Mesendoderm (in vitro differentiated cells): ENCODE measurements around the gene MBD5. TPM values are rescaled to one million over a fixed set of nuclear protein-coding genes. Genes with fewer than 3 reads are reported as not detected.

Source experiments
- DNase-seq: peaks from one replicate; pipeline ENCODE4 v3.0.0; 2013
- H2AK5ac ChIP-seq: 2 replicates; pipeline ENCODE4 v1.6.1; 2013; ENCODE audit warnings: low read length, inconsistent platforms
- H2BK120ac ChIP-seq: 2 replicates; pipeline ENCODE4 v1.6.1; 2013; ENCODE audit warnings: low read depth, mild to moderate bottlenecking, low read length, moderate library complexity, mixed read lengths
- H2BK15ac ChIP-seq: replicated peaks from 2 replicates; pipeline ENCODE4 v1.6.1; 2013; ENCODE audit warnings: low read depth, mild to moderate bottlenecking, moderate library complexity
- H2BK5ac ChIP-seq: 2 replicates; pipeline ENCODE4 v1.6.1; 2013; ENCODE audit warnings: low read length, inconsistent platforms
- H3K18ac ChIP-seq: 2 replicates; pipeline ENCODE4 v1.6.1; 2013; ENCODE audit warnings: mild to moderate bottlenecking, low read length, mixed read lengths
- H3K23ac ChIP-seq: one replicate; pipeline ENCODE4 v1.6.1; 2013; ENCODE audit warnings: low read length
- H3K27ac ChIP-seq: 2 replicates; pipeline ENCODE4 v1.5.1; 2013; ENCODE audit warnings: low read depth, mild to moderate bottlenecking, inconsistent platforms, low read length, moderate library complexity
- H3K27me3 ChIP-seq: 2 replicates; pipeline ENCODE4 v1.6.1; 2013; ENCODE audit warnings: low read length, control low read depth, mild to moderate bottlenecking, inconsistent platforms; ENCODE audit not compliant: insufficient read depth, poor library complexity
- H3K36me3 ChIP-seq: 2 replicates; pipeline ENCODE4 v1.6.1; 2013; ENCODE audit warnings: low read length, inconsistent platforms; ENCODE audit not compliant: control insufficient read depth, insufficient read depth
- H3K4ac ChIP-seq: one replicate; pipeline ENCODE4 v1.6.1; 2013; ENCODE audit warnings: low read depth, mild to moderate bottlenecking, low read length, moderate library complexity
- H3K4me1 ChIP-seq: 2 replicates; pipeline ENCODE4 v1.6.1; 2013; ENCODE audit warnings: low read depth, low read length, inconsistent platforms; ENCODE audit not compliant: control insufficient read depth
- H3K4me2 ChIP-seq: 2 replicates; pipeline ENCODE4 v1.6.1; 2013; ENCODE audit warnings: low read length
- H3K4me3 ChIP-seq: 2 replicates; pipeline ENCODE4 v1.5.1; 2013; ENCODE audit warnings: mild to moderate bottlenecking, low read length
- H3K56ac ChIP-seq: one replicate; pipeline ENCODE4 v1.6.1; 2013; ENCODE audit warnings: low read length
- H3K79me1 ChIP-seq: 2 replicates; pipeline ENCODE4 v1.6.1; 2013; ENCODE audit warnings: low read length, inconsistent platforms
- H3K79me2 ChIP-seq: 2 replicates; pipeline ENCODE4 v1.6.1; 2013; ENCODE audit warnings: mild to moderate bottlenecking, low read length; ENCODE audit not compliant: control insufficient read depth, insufficient read depth
- H3K9ac ChIP-seq: 2 replicates; pipeline ENCODE4 v1.6.1; 2013; ENCODE audit warnings: low read length, inconsistent platforms
- H4K5ac ChIP-seq: one replicate; pipeline ENCODE4 v1.6.1; 2013; ENCODE audit warnings: low read length
- H4K8ac ChIP-seq: one replicate; pipeline ENCODE4 v1.6.1; 2013; ENCODE audit warnings: low read depth, mild to moderate bottlenecking, control low read depth, low read length, moderate library complexity
- WGBS: extraction: QIAGEN DNeasy Blood & Tissue Kit; methylation state at CpG from one replicate; pipeline ENCODE4 v1.1.7; 2013; ENCODE audit warnings: low lambda C conversion rate, missing lambda C conversion rate; ENCODE audit not compliant: insufficient coverage; ENCODE audit errors: extremely low coverage; 5-methylcytosine and 5-hydroxymethylcytosine counted together
- polyA plus RNA-seq, 2 experiments: library from polyadenylated mRNA; stranded (reverse); fragments of 200-250 nt; gene quantifications; one replicate each; pipeline ENCODE4 v1.2.3, GENCODE V29; 2013

Gene MBD5
- polyA plus RNA-seq (2013, experiment 1 of 2) = 9.6 TPM
- 9.0 TPM for polyA plus RNA-seq (2013, experiment 2 of 2)

DNA sequence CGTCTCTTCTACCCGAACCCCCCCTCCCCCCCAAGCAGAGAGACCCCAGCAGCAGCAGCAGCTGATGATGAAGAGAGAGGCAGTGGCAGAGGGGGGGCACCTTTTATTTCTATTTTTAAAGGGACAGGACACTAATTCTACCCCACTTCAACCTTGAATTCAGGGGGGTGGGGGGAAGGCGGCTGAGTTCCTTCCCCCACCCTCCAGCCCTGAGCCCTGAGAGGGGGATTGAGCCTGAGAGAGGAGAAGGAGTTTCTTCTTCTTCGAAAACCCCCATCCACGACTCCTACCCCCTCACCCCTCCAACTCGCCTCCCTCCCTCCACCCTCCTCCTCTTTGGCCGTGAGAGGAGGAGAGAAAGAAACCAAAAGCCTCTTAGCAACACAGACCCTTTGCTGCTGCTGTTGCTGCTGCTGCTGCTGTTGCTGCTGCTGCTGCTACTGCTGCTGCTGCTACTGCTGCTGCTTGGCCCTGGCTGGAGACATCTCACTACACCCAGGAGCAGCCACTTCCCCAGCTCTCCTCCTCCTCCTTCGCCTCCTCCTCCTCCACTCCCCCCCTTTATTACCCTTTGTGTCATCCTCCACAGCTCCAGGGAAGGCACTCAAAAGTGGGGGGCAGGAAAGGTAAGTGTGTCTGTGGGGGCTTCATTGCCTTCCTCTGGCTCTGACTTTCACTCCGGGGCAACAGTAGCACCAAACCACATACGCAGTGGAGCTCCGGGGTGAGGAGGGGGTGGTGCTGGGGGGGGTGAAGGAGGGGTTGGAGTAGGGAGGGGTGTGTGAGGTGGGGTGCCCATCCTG is at the start of gene MBD5:
Gene MBD5 (plus strand): TSS at position 33 of the 803 bp plus-strand sequence.
- Histone ChIP-seq H4K8ac (no peak within 1 kb of the TSS), H3K36me3 (no peaks in the 10 kb centered on the region)

DNA sequence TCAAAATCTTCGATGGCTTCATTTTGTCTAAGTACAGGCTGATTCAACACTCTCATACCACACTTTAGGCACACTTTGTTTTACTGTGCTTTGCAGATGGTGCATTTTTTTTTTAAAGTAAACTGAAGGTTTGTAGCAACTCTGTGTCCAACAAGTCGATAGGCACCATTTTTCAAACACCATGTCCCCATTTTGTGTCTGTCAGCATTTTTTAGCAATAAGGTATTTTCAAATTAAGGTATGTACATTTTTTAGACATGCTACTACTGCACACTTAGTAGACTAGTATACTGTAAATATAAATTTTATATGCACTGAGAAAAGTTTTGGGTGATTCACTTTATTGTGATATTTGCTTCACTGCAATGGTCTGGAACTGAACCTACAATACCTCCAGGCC is 44.8 kb upstream of the MBD5 start:
- no peak overlapping the region for H3K4me3 ChIP-seq
- H3K27me3 ChIP-seq = no peaks in the 10 kb centered on the region
- DNase-seq = no peak
- no peak overlapping the region for H3K56ac ChIP-seq
- H2BK5ac ChIP-seq = no peak overlapping the region
- WGBS = no CpG with 5 or more reads among the region's 2 CpGs
- H3K23ac ChIP-seq = no peak overlapping the region
- no peak overlapping the region for H2BK15ac ChIP-seq
- H4K5ac ChIP-seq = no peak overlapping the region
- no peaks in the 10 kb centered on the region for H3K4me1 ChIP-seq
- H2BK120ac ChIP-seq = no peak overlapping the region
- peaks cover 13% of the 10 kb centered on the region for H3K79me1 ChIP-seq
- no peak overlapping the region for H3K27ac ChIP-seq
- H4K8ac ChIP-seq = no peak overlapping the region
- H3K79me2 ChIP-seq = peaks cover 16% of the 10 kb centered on the region
- no peak overlapping the region for H2AK5ac ChIP-seq
- H3K4me2 ChIP-seq = no peak overlapping the region
- no peak overlapping the region for H3K4ac ChIP-seq
- H3K18ac ChIP-seq = no peak overlapping the region
- H3K9ac ChIP-seq = no peak overlapping the region
- no peaks in the 10 kb centered on the region for H3K36me3 ChIP-seq

More for the DNA sequence above, at the start of gene MBD5:
- peak; percentile 84 for DNase-seq
- Histone ChIP-seq H4K5ac (no peak within 1 kb of the TSS), H2BK15ac (no peak within 1 kb of the TSS), H3K56ac (peak within 1 kb of the TSS; percentile 97), H3K79me1 (peaks cover 2% of the 10 kb centered on the region), H2BK120ac (no peak within 1 kb of the TSS), H2BK5ac (peak within 1 kb of the TSS; percentile 73), H3K23ac (peak within 1 kb of the TSS; percentile 38), H3K9ac (peak within 1 kb of the TSS; percentile 88), H3K4ac (peak within 1 kb of the TSS; percentile 64), H3K4me1 (no peaks in the 10 kb centered on the region), H3K27me3 (no peaks in the 10 kb centered on the region), H3K27ac (peak within 1 kb of the TSS; percentile 59), H3K79me2 (peaks cover 41% of the 10 kb centered on the region), H3K4me2 (peak within 1 kb of the TSS; percentile 88), H3K4me3 (peak within 1 kb of the TSS; percentile 96), H3K18ac (peak within 1 kb of the TSS; percentile 23), H2AK5ac (no peak within 1 kb of the TSS)
- WGBS = no CpG with 5 or more reads among the region's 11 CpGs

DNA sequence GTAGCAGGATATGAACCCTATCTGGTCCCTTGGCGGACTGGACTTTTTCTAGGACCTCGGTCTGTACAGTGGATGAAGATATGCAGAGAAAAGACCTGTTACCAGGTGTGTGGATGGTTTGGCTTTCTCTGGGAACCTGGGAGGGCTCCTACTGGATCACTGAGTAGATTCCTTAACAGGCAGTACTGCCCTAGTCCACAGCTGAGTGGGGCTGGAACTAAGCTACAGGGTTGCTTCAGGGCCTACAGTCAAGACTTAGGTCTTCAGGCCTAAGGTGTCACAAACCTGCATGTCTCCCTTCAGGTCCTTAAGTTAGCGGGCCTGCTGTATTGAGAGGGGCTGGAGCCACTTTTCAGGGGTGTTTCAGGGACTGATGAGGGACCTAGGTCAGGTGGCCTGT is 43.2 kb upstream of the MBD5 start:
- no peaks in the 10 kb centered on the region for H3K27me3 ChIP-seq
- H2BK120ac ChIP-seq = no peak overlapping the region
- H3K36me3 ChIP-seq = no peaks in the 10 kb centered on the region
- H3K9ac ChIP-seq = no peak overlapping the region
- H3K4ac ChIP-seq = no peak overlapping the region
- DNase-seq = no peak
- H3K23ac ChIP-seq = no peak overlapping the region
- no peak overlapping the region for H2AK5ac ChIP-seq
- WGBS = no CpG with 5 or more reads among the region's 3 CpGs
- H2BK5ac ChIP-seq = no peak overlapping the region
- no peak overlapping the region for H2BK15ac ChIP-seq
- no peak overlapping the region for H3K56ac ChIP-seq
- H4K5ac ChIP-seq = no peak overlapping the region
- H4K8ac ChIP-seq = no peak overlapping the region
- H3K4me2 ChIP-seq = no peak overlapping the region
- no peaks in the 10 kb centered on the region for H3K4me1 ChIP-seq
- no peak overlapping the region for H3K4me3 ChIP-seq
- H3K79me2 ChIP-seq = peaks cover 16% of the 10 kb centered on the region
- H3K18ac ChIP-seq = no peak overlapping the region
- no peak overlapping the region for H3K27ac ChIP-seq
- H3K79me1 ChIP-seq = peaks cover 14% of the 10 kb centered on the region

DNA sequence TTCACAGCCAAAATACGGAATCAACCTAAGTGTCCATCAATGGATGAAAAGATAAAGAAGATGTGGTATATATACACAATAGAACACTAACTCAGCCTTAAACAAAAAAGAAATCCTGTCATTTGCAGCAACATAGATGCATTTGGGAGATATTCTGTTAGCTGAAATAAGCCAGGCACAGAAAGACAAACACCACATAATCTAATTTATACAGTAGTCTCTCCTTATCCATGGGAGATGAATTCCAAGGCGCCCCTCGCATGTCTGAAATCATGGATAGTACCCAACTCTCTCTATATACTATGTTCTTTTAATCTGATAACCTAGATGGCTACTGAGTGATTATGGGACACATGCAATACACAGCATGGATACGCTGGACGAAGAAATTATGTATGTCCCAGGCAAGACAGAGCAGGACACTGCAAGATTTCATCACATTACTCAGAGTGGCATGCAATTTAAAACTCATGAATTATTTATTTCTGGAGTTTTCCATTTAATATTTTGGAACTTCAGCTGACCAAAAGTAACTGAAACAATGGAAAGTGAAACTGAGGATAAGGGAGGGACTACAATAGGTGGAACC is 39.9 kb upstream of the MBD5 start:
- no peak overlapping the region for H2BK15ac ChIP-seq
- no CpG with 5 or more reads among the region's 5 CpGs for WGBS
- no peak overlapping the region for H4K5ac ChIP-seq
- no peak overlapping the region for H3K56ac ChIP-seq
- no peak overlapping the region for H4K8ac ChIP-seq
- H3K9ac ChIP-seq = no peak overlapping the region
- H2BK120ac ChIP-seq = no peak overlapping the region
- H3K23ac ChIP-seq = no peak overlapping the region
- peaks cover 25% of the 10 kb centered on the region for H3K79me2 ChIP-seq
- H3K27me3 ChIP-seq = no peaks in the 10 kb centered on the region
- H3K18ac ChIP-seq = no peak overlapping the region
- no peak overlapping the region for H3K27ac ChIP-seq
- H3K4me3 ChIP-seq = no peak overlapping the region
- no peak overlapping the region for H2AK5ac ChIP-seq
- no peak overlapping the region for H2BK5ac ChIP-seq
- H3K4me2 ChIP-seq = no peak overlapping the region
- H3K4ac ChIP-seq = no peak overlapping the region
- no peaks in the 10 kb centered on the region for H3K36me3 ChIP-seq
- no peaks in the 10 kb centered on the region for H3K4me1 ChIP-seq
- DNase-seq = no peak
- H3K79me1 ChIP-seq = peaks cover 19% of the 10 kb centered on the region

DNA sequence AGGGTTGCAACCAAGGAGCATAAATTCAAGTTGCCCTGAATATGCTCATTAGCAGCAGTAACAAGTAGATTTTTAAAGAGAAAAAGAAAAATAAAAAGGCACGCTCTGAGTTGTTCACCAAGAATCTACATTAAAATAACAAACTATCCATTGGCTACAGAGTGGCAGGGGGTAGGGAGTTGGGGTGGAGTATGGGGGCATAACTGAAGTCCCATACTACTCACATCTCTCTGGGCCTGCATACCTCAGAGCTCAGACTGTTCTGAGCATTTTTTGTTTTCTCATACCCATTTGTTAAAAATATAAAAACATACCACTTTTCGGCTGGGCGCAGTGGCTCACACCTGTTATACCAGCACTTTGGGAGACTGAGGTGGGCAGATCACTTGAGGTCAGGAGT is 31.8 kb upstream of the MBD5 start:
- Histone ChIP-seq H3K27me3 (no peaks in the 10 kb centered on the region), H3K36me3 (no peaks in the 10 kb centered on the region), H4K5ac (no peak overlapping the region), H2BK15ac (no peak overlapping the region), H3K56ac (no peak overlapping the region), H4K8ac (no peak overlapping the region), H2AK5ac (no peak overlapping the region), H2BK120ac (no peak overlapping the region), H3K18ac (no peak overlapping the region), H3K79me2 (peaks cover 16% of the 10 kb centered on the region), H3K9ac (no peak overlapping the region), H3K23ac (no peak overlapping the region), H3K79me1 (peaks cover 3% of the 10 kb centered on the region), H3K4me3 (no peak overlapping the region), H3K4me2 (no peak overlapping the region), H3K4me1 (no peaks in the 10 kb centered on the region), H3K27ac (no peak overlapping the region), H3K4ac (no peak overlapping the region), H2BK5ac (no peak overlapping the region)
- no CpG with 5 or more reads among the region's 3 CpGs for WGBS
- DNase-seq = no peak
